HEK293 (cell line): ENCODE data around the gene BCDIN3D.

Source experiments
- CTCF ChIA-PET: fragments of 350-600 bp; formaldehyde crosslinking; extraction: SDS; loops from one replicate; lab custom pipeline; 2021; ENCODE audit warnings: antibody characterized with exemption; lab: Yijun Ruan, JAX
- POLR2A ChIA-PET: fragments of 300-600 bp; formaldehyde crosslinking; extraction: SDS; loops from one replicate; lab custom pipeline; 2020; ENCODE audit warnings: antibody characterized with exemption, inconsistent platforms; lab: Yijun Ruan, JAX
- H3K27ac ChIP-seq: fragments of 200-500 bp; sonication (Bioruptor generic); 2 replicates; pipeline ENCODE4 v1.5.1; 2014; ENCODE audit warnings: low read depth, low read length, control low read depth, inconsistent platforms; ENCODE audit errors: extremely low read depth
- H3K36me3 ChIP-seq, 2 experiments: fragments of 200-500 bp in 1 of 2; sonication (Bioruptor generic) in 1 of 2; 1 replicate in 1 of 2; 2 replicates in 1 of 2; pipeline ENCODE4 v1.5.1; 2014 to 2017; ENCODE audit warnings: inconsistent platforms in 2 of 2, low read length in 2 of 2; ENCODE audit not compliant: control insufficient read depth in 2 of 2, insufficient read depth in 1 of 2
- H3K4me1 ChIP-seq: fragments of 200-500 bp; sonication (Bioruptor generic); 2 replicates; pipeline ENCODE4 v1.5.1; 2014; ENCODE audit warnings: mild to moderate bottlenecking, low read length, inconsistent platforms; ENCODE audit not compliant: control insufficient read depth, insufficient read depth
- H3K4me3 ChIP-seq: 2 replicates; pipeline ENCODE4 v1.5.1; 2011; ENCODE audit warnings: low read depth, mild to moderate bottlenecking, control low read depth, low read length, moderate library complexity
- H3K9me3 ChIP-seq: fragments of 200-500 bp; sonication (Bioruptor generic); 2 replicates; pipeline ENCODE4 v1.5.1; 2014; ENCODE audit warnings: low read depth, low read length, inconsistent platforms; ENCODE audit not compliant: control insufficient read depth, insufficient read depth
- EGR2 ChIP-seq: fragments of 450-650 bp; formaldehyde crosslinking; IDR thresholded peaks from 2 replicates; pipeline ENCODE4 v1.5.1; 2016; ENCODE audit warnings: low read depth, missing biosample characterization, missing genetic modification characterization
- KLF1 ChIP-seq: fragments of 450-650 bp; formaldehyde crosslinking; IDR thresholded peaks from 2 replicates; pipeline ENCODE4 v1.5.1; 2016; ENCODE audit warnings: missing biosample characterization, missing genetic modification characterization
- KLF10 ChIP-seq: fragments of 450-650 bp; IDR thresholded peaks from 2 replicates; pipeline ENCODE4 v1.5.1; 2018; ENCODE audit warnings: missing biosample characterization, mild to moderate bottlenecking, missing genetic modification characterization
- KLF8 ChIP-seq: fragments of 450-650 bp; formaldehyde crosslinking; IDR thresholded peaks from 2 replicates; pipeline ENCODE4 v1.5.1; 2016; ENCODE audit warnings: missing biosample characterization, missing genetic modification characterization
- OVOL3 ChIP-seq: fragments of 450-650 bp; formaldehyde crosslinking; IDR thresholded peaks from 2 replicates; pipeline ENCODE4 v1.5.1; 2016; ENCODE audit warnings: missing biosample characterization, missing genetic modification characterization
- ZBTB17 ChIP-seq: fragments of 450-650 bp; formaldehyde crosslinking; IDR thresholded peaks from 2 replicates; pipeline ENCODE4 v1.5.1; 2016; ENCODE audit warnings: missing biosample characterization, missing genetic modification characterization
- ZIC2 ChIP-seq: fragments of 450-650 bp; formaldehyde crosslinking; IDR thresholded peaks from 2 replicates; pipeline ENCODE4 v1.5.1; 2016; ENCODE audit warnings: missing biosample characterization, missing genetic modification characterization
- ZNF133 ChIP-seq: fragments of 450-650 bp; formaldehyde crosslinking; IDR thresholded peaks from 2 replicates; pipeline ENCODE4 v1.5.1; 2016; ENCODE audit warnings: missing biosample characterization, missing genetic modification characterization
- ZNF175 ChIP-seq: fragments of 450-650 bp; formaldehyde crosslinking; IDR thresholded peaks from 2 replicates; pipeline ENCODE4 v1.5.1; 2016; ENCODE audit warnings: missing biosample characterization, missing genetic modification characterization
- ZNF324 ChIP-seq: fragments of 450-650 bp; formaldehyde crosslinking; IDR thresholded peaks from 2 replicates; pipeline ENCODE4 v1.5.1; 2016; ENCODE audit warnings: missing biosample characterization, missing genetic modification characterization
- ZNF48 ChIP-seq: fragments of 450-650 bp; formaldehyde crosslinking; IDR thresholded peaks from 2 replicates; pipeline ENCODE4 v1.5.1; 2016; ENCODE audit warnings: missing biosample characterization, missing genetic modification characterization
- ZNF521 ChIP-seq: fragments of 450-650 bp; formaldehyde crosslinking; IDR thresholded peaks from 2 replicates; pipeline ENCODE4 v1.5.1; 2017; ENCODE audit warnings: missing biosample characterization, mild to moderate bottlenecking, missing genetic modification characterization
- ZNF585B ChIP-seq: fragments of 450-650 bp; formaldehyde crosslinking; IDR thresholded peaks from 2 replicates; pipeline ENCODE4 v1.5.1; 2016; ENCODE audit warnings: missing biosample characterization, missing genetic modification characterization
- ZNF621 ChIP-seq: fragments of 450-650 bp; formaldehyde crosslinking; IDR thresholded peaks from 2 replicates; pipeline ENCODE4 v1.5.1; 2017; ENCODE audit warnings: missing biosample characterization, missing genetic modification characterization
- TF ChIP-seq, protein P1 (sequence below): fragments of 450-650 bp; formaldehyde crosslinking; IDR thresholded peaks from 2 replicates; pipeline ENCODE4 v1.5.1; 2016; ENCODE audit warnings: missing biosample characterization, missing genetic modification characterization
- TF ChIP-seq, protein P2 (sequence below): fragments of 450-650 bp; IDR thresholded peaks from 2 replicates; pipeline ENCODE4 v1.5.1; 2018; ENCODE audit warnings: missing biosample characterization, mild to moderate bottlenecking, missing genetic modification characterization
- TF ChIP-seq, protein P3 (sequence below): fragments of 450-650 bp; formaldehyde crosslinking; IDR thresholded peaks from 2 replicates; pipeline ENCODE4 v1.5.1; 2016; ENCODE audit warnings: missing biosample characterization, missing genetic modification characterization
- TF ChIP-seq, protein P4 (sequence below): fragments of 450-650 bp; formaldehyde crosslinking; IDR thresholded peaks from 2 replicates; pipeline ENCODE4 v1.5.1; 2016; ENCODE audit warnings: missing biosample characterization, missing genetic modification characterization
- TF ChIP-seq, protein P5 (sequence below): fragments of 450-650 bp; formaldehyde crosslinking; IDR thresholded peaks from 2 replicates; pipeline ENCODE4 v1.5.1; 2017; ENCODE audit warnings: missing biosample characterization, missing genetic modification characterization

Gene BCDIN3D

DNA sequence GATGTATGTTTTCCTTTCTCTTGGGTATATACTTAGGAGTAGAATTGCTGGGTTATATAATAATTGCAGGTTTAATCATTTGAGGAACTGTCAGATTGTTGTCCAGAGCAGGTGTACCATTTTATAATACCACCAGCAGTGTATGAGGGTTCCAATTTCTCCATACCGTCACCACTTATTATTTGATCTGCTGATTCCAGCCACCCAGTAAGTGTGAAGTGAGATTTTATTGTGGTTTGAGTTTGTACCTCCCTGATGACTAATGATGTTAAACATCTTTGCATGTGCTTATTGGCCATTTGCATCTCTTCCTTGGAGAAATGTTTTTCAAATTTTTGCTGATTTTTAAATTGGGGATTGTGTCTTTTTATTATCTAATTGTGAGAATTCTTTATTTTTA lies 29.8 kb downstream of the BCDIN3D start:
- POLR2A ChIA-PET: no interaction called here
- H3K4me3 ChIP-seq: no peak overlapping the region
- CTCF ChIA-PET: no interaction called here
- H3K9me3 ChIP-seq: no peaks in the 10 kb centered on the region
- TF ChIP-seq, protein P1, sequence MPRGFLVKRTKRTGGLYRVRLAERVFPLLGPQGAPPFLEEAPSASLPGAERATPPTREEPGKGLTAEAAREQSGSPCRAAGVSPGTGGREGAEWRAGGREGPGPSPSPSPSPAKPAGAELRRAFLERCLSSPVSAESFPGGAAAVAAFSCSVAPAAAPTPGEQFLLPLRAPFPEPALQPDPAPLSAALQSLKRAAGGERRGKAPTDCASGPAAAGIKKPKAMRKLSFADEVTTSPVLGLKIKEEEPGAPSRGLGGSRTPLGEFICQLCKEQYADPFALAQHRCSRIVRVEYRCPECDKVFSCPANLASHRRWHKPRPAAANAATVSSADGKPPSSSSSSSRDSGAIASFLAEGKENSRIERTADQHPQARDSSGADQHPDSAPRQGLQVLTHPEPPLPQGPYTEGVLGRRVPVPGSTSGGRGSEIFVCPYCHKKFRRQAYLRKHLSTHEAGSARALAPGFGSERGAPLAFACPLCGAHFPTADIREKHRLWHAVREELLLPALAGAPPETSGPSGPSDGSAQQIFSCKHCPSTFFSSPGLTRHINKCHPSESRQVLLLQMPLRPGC (tag by site-specific recombination): no peak
- TF ChIP-seq ZIC2 (tag by site-specific recombination) (no peak), ZNF324 (tag by site-specific recombination) (no peak), ZNF48 (tag by site-specific recombination) (no peak), ZNF621 (tag by site-specific recombination) (no peak), ZNF133 (tag by site-specific recombination) (no peak), KLF8 (tag by site-specific recombination) (no peak), ZNF521 (tag by site-specific recombination) (no peak), EGR2 (no peak), KLF10 (tag by site-specific recombination) (no peak)
- TF ChIP-seq, protein P2, sequence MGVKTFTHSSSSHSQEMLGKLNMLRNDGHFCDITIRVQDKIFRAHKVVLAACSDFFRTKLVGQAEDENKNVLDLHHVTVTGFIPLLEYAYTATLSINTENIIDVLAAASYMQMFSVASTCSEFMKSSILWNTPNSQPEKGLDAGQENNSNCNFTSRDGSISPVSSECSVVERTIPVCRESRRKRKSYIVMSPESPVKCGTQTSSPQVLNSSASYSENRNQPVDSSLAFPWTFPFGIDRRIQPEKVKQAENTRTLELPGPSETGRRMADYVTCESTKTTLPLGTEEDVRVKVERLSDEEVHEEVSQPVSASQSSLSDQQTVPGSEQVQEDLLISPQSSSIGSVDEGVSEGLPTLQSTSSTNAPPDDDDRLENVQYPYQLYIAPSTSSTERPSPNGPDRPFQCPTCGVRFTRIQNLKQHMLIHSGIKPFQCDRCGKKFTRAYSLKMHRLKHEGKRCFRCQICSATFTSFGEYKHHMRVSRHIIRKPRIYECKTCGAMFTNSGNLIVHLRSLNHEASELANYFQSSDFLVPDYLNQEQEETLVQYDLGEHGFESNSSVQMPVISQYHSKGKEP (tag by site-specific recombination): no peak
- TF ChIP-seq, protein P3, sequence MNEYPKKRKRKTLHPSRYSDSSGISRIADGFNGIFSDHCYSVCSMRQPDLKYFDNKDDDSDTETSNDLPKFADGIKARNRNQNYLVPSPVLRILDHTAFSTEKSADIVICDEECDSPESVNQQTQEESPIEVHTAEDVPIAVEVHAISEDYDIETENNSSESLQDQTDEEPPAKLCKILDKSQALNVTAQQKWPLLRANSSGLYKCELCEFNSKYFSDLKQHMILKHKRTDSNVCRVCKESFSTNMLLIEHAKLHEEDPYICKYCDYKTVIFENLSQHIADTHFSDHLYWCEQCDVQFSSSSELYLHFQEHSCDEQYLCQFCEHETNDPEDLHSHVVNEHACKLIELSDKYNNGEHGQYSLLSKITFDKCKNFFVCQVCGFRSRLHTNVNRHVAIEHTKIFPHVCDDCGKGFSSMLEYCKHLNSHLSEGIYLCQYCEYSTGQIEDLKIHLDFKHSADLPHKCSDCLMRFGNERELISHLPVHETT (tag by site-specific recombination): no peak
- TF ChIP-seq, protein P4, sequence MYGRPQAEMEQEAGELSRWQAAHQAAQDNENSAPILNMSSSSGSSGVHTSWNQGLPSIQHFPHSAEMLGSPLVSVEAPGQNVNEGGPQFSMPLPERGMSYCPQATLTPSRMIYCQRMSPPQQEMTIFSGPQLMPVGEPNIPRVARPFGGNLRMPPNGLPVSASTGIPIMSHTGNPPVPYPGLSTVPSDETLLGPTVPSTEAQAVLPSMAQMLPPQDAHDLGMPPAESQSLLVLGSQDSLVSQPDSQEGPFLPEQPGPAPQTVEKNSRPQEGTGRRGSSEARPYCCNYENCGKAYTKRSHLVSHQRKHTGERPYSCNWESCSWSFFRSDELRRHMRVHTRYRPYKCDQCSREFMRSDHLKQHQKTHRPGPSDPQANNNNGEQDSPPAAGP: no peak
- H3K36me3 ChIP-seq: peaks cover 10 to 13% of the 10 kb centered on the region in 2 experiments; a peak in 2 of 3 replicates
- H3K27ac ChIP-seq: no peak overlapping the region
- no peaks in the 10 kb centered on the region for H3K4me1 ChIP-seq

DNA sequence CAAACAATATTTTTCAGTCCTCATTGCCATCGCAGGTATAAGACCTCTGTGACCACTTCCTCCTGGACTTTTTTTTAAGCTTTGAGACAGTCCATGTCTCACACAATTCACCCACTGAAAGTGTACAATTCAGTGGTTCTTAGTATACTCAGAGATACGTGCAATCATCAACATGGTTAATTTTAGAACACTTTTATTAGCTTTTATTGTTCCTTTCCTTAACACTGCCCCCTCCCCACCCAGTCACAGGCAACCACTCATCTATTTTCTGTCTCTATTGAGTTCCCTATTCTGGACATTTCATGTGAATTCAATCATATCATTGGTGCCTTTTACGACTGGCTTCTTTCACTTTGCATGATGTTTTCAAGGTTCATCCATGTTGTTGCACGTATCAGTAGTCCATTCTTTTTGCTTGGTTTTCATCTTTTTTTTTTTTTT lies 30.9 kb downstream of the BCDIN3D start:
- CTCF ChIA-PET: interaction anchor here (0.6 to 0.9 kb wide), 3 partner anchors 9 to 263 kb away, joined by 3 read pairs; no protein-coding TSS in a partner anchor

DNA sequence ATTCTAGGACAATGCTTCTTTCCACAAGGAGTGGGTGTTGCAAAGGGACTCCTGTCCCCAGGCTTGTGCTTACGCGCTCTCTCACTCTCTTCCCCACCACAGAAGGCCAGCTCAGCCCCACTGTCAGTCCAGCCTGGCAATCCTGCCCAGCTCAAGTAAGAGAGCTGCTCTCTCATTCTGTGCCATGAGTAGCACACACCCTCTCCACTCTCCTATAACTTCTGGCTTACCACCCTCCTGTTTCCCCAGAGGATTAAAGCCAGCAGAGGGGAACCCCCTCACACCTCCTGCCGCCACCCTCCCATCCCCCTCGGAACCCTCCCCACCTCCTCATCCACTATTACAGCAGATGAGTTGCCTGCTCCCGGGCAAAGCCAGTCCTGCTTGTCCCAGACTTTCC lies 31.8 kb downstream of the BCDIN3D start:
- no peak for TF ChIP-seq OVOL3
- TF ChIP-seq, protein P5, sequence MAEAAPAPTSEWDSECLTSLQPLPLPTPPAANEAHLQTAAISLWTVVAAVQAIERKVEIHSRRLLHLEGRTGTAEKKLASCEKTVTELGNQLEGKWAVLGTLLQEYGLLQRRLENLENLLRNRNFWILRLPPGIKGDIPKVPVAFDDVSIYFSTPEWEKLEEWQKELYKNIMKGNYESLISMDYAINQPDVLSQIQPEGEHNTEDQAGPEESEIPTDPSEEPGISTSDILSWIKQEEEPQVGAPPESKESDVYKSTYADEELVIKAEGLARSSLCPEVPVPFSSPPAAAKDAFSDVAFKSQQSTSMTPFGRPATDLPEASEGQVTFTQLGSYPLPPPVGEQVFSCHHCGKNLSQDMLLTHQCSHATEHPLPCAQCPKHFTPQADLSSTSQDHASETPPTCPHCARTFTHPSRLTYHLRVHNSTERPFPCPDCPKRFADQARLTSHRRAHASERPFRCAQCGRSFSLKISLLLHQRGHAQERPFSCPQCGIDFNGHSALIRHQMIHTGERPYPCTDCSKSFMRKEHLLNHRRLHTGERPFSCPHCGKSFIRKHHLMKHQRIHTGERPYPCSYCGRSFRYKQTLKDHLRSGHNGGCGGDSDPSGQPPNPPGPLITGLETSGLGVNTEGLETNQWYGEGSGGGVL (tag by site-specific recombination): peak; percentile 51
- TF ChIP-seq KLF1 (tag by site-specific recombination): 0 out of 2 replicates have a peak, but pooled peaks have one; percentile 8
- TF ChIP-seq, all 188 proteins: peak for 2
- ChIA-PET CTCF (interaction anchor here (0.5 to 1.6 kb wide), 6 partner anchors 11 to 156 kb away, joined by 3 to 7 read pairs (median 4); partner anchors contain the start of gene TMBIM6), POLR2A (no interaction called here)
- H3K9me3 ChIP-seq: no peaks in the 10 kb centered on the region
- H3K27ac ChIP-seq: no peak overlapping the region
- H3K36me3 ChIP-seq: peaks cover 3 to 22% of the 10 kb centered on the region in 2 experiments; a peak in 2 of 3 replicates
- no peak overlapping the region for H3K4me3 ChIP-seq
- no peaks in the 10 kb centered on the region for H3K4me1 ChIP-seq

More for the DNA sequence above, 30.9 kb downstream of the BCDIN3D start:
- H3K4me3 ChIP-seq: no peak overlapping the region
- peaks cover 10 to 19% of the 10 kb centered on the region in 2 experiments; a peak in 2 of 3 replicates for H3K36me3 ChIP-seq
- no peaks in the 10 kb centered on the region for H3K9me3 ChIP-seq
- H3K27ac ChIP-seq: no peak overlapping the region
- TF ChIP-seq ZNF175 (tag by site-specific recombination) (no peak), ZBTB17 (peak; percentile 85), ZNF585B (tag by site-specific recombination) (no peak)
- H3K4me1 ChIP-seq: no peaks in the 10 kb centered on the region
- POLR2A ChIA-PET: no interaction called here
